HCT116 (cell line): Measurements from ENCODE around the gene EGFLAM. TPM values are rescaled to one million over a fixed set of nuclear protein-coding genes. Genes with fewer than 3 reads are reported as not detected.

Experiments used
- ATAC-seq: fragments of 200-7000 bp; cut with Tn5 transposase; 2 replicates; pipeline ENCODE4 v1.9.1; 2020; ENCODE audit warnings: mild to moderate bottlenecking, moderate library complexity
- BruUV-seq: library from RNA; stranded (reverse); fragments of 400-500 nt; replicated peaks from 2 replicates; lab custom pipeline; 2021; lab: Mats Ljungman, UMichigan
- CTCF ChIA-PET: fragments of 300-600 bp; sonication (Branson Sonifier 250); formaldehyde crosslinking; loops from one replicate; lab custom pipeline; 2021; ENCODE audit warnings: antibody characterized with exemption; lab: Charles Lee
- POLR2A ChIA-PET: fragments of 300-600, 350-600 bp; sonication (Branson Sonifier 250); formaldehyde crosslinking; loops from one replicate; lab custom pipeline; 2021; ENCODE audit warnings: antibody characterized with exemption; lab: Charles Lee
- RAD21 ChIA-PET, 2 experiments: fragments of 300-600 bp; sonication (Branson Sonifier 250); formaldehyde crosslinking; loops; one replicate each; lab custom pipeline; 2023; ENCODE audit warnings: low total read pairs in 2 of 2; ENCODE audit not compliant: uncharacterized antibody in 2 of 2, unreplicated experiment in 2 of 2, low non-redundant PET in 1 of 2; lab: Charles Lee
- DNase-seq: peaks from one replicate; pipeline ENCODE4 v3.0.0-alpha.2; 2010; ENCODE audit warnings: low read depth, low spot score
- H2AFZ ChIP-seq: fragments of 200-600 bp; shearing (Covaris generic), sonication (generic); 2 replicates; pipeline ENCODE4 v1.6.1; 2017; ENCODE audit warnings: low read depth, mixed run types, mixed read lengths, antibody characterized with exemption, low read length; ENCODE audit not compliant: poor library complexity, severe bottlenecking
- H3K27ac ChIP-seq: 2 replicates; pipeline ENCODE4 v1.5.1; 2012; ENCODE audit warnings: low read depth, low read length
- H3K27me3 ChIP-seq: fragments of 200-600 bp; sonication (generic); 2 replicates; pipeline ENCODE4 v1.6.1; 2016; ENCODE audit warnings: mixed run types, low read length, mixed read lengths; ENCODE audit not compliant: insufficient read depth
- H3K36me3 ChIP-seq, 2 experiments: fragments of 200-500 bp in 1 of 2; fragments of 200-600 bp in 1 of 2; sonication (Bioruptor generic) in 1 of 2; sonication (generic) in 1 of 2; 2 replicates each; pipeline versions ENCODE4 v1.5.1 to v1.6.1; 2014 to 2016; ENCODE audit warnings: low read length in 2 of 2, inconsistent platforms in 1 of 2, mixed read lengths in 1 of 2, mixed run types in 1 of 2; ENCODE audit not compliant: insufficient read depth in 2 of 2, control insufficient read depth in 1 of 2
- H3K4me1 ChIP-seq, 2 experiments: fragments of 200-600 bp in 1 of 2; sonication (generic) in 1 of 2; 2 replicates each; pipeline versions ENCODE4 v1.5.1 to v1.6.1; 2012 to 2017; ENCODE audit warnings: low read length in 2 of 2, inconsistent platforms in 1 of 2, mild to moderate bottlenecking in 1 of 2, mixed read lengths in 1 of 2, mixed run types in 1 of 2, moderate library complexity in 1 of 2; ENCODE audit not compliant: insufficient read depth in 2 of 2, control insufficient read depth in 1 of 2
- H3K4me2 ChIP-seq: fragments of 200-600 bp; sonication (generic); 2 replicates; pipeline ENCODE4 v1.6.1; 2017; ENCODE audit warnings: mixed run types, low read length, mixed read lengths
- H3K4me3 ChIP-seq, 2 experiments: fragments of 200-600 bp in 1 of 2; sonication (generic) in 1 of 2; replicated peaks in 1 of 2; 2 replicates each; pipeline ENCODE4 v1.5.1; 2011 to 2016; ENCODE audit warnings: low read length in 2 of 2, control low read depth in 1 of 2, low read depth in 1 of 2, mild to moderate bottlenecking in 1 of 2, mixed read lengths in 1 of 2, mixed run types in 1 of 2
- H3K79me2 ChIP-seq: fragments of 200-600 bp; sonication (generic); 2 replicates; pipeline ENCODE4 v1.6.1; 2017; ENCODE audit warnings: mild to moderate bottlenecking, mixed run types, low read length, moderate library complexity, mixed read lengths; ENCODE audit not compliant: insufficient read depth
- H3K9ac ChIP-seq: fragments of 200-600 bp; sonication (generic); 2 replicates; pipeline ENCODE4 v1.6.1; 2016; ENCODE audit warnings: low read length, mixed read lengths
- H3K9me2 ChIP-seq: fragments of 200-600 bp; sonication (generic), shearing (Covaris generic); 2 replicates; pipeline ENCODE4 v1.6.1; 2017; ENCODE audit warnings: mixed run types, mild to moderate bottlenecking, moderate library complexity; ENCODE audit not compliant: insufficient read depth
- H3K9me3 ChIP-seq, 2 experiments: fragments of 200-500 bp in 1 of 2; fragments of 200-600 bp in 1 of 2; sonication (Bioruptor generic) in 1 of 2; sonication (generic) in 1 of 2; 2 replicates each; pipeline ENCODE4 v1.6.1; 2014 to 2017; ENCODE audit warnings: low read length in 2 of 2, mixed read lengths in 2 of 2, inconsistent platforms in 1 of 2, low read depth in 1 of 2, mild to moderate bottlenecking in 1 of 2, mixed run types in 1 of 2, moderate library complexity in 1 of 2; ENCODE audit not compliant: control insufficient read depth in 1 of 2, insufficient read depth in 1 of 2
- H4K20me1 ChIP-seq: fragments of 200-600 bp; sonication (generic), shearing (Covaris generic); 2 replicates; pipeline ENCODE4 v1.6.1; 2017; ENCODE audit warnings: mixed run types, mild to moderate bottlenecking, moderate library complexity; ENCODE audit not compliant: insufficient read depth
- ATF3 ChIP-seq: IDR thresholded peaks from 2 replicates; pipeline ENCODE4 v1.6.1; 2012
- CBX3 ChIP-seq: IDR thresholded peaks from 2 replicates; pipeline ENCODE4 v1.6.1; 2012; ENCODE audit warnings: low read depth
- CTCF ChIP-seq, 3 experiments: fragments of 200-600 bp in 1 of 3; sonication (generic) in 1 of 3; IDR thresholded peaks in 2 of 3; conservative IDR thresholded peaks in 1 of 3; 2 replicates each; pipeline ENCODE4 v1.5.1; 2012 to 2017; ENCODE audit warnings: low read depth in 2 of 3, low read length in 2 of 3, antibody characterized with exemption in 1 of 3, borderline replicate concordance in 1 of 3, control low read depth in 1 of 3, mild to moderate bottlenecking in 1 of 3, mixed read lengths in 1 of 3, mixed run types in 1 of 3, moderate library complexity in 1 of 3; ENCODE audit not compliant: insufficient read depth in 1 of 3
- EGR1 ChIP-seq: IDR thresholded peaks from 2 replicates; pipeline ENCODE4 v1.6.1; 2012; ENCODE audit warnings: low read depth
- ELF1 ChIP-seq: IDR thresholded peaks from 2 replicates; pipeline ENCODE4 v1.6.1; 2012; ENCODE audit warnings: low read depth, borderline replicate concordance
- EZH2phosphoT487 ChIP-seq: fragments of 200-600 bp; IDR thresholded peaks from 2 replicates; pipeline ENCODE4 v1.6.1; 2018; ENCODE audit warnings: antibody characterized with exemption, borderline replicate concordance
- FOSL1 ChIP-seq: IDR thresholded peaks from 2 replicates; pipeline ENCODE4 v1.6.1; 2012; ENCODE audit warnings: low read depth
- JUND ChIP-seq: IDR thresholded peaks from 2 replicates; pipeline ENCODE4 v1.6.1; 2012
- MAX ChIP-seq: IDR thresholded peaks from 2 replicates; pipeline ENCODE4 v1.6.1; 2012
- POLR2AphosphoS5 ChIP-seq: IDR thresholded peaks from 2 replicates; pipeline ENCODE4 v1.6.1; 2011; ENCODE audit warnings: mild to moderate bottlenecking, low read depth, low read length, moderate library complexity
- SIN3A ChIP-seq: IDR thresholded peaks from 2 replicates; pipeline ENCODE4 v1.6.1; 2012; ENCODE audit warnings: low read depth
- SRF ChIP-seq: IDR thresholded peaks from 2 replicates; pipeline ENCODE4 v1.6.1; 2012; ENCODE audit warnings: low read depth
- TCF7L2 ChIP-seq: IDR thresholded peaks from 2 replicates; pipeline ENCODE4 v1.7.0; 2011; ENCODE audit warnings: borderline replicate concordance, inconsistent platforms; ENCODE audit not compliant: insufficient read depth, insufficient read length; ENCODE audit errors: extremely low read depth
- YY1 ChIP-seq: IDR thresholded peaks from 2 replicates; pipeline ENCODE4 v1.6.1; 2011; ENCODE audit warnings: low read length, low read depth, moderate library complexity, mild to moderate bottlenecking; ENCODE audit not compliant: insufficient replicate concordance; ENCODE audit errors: extremely low read depth
- ZBTB33 ChIP-seq: IDR thresholded peaks from 2 replicates; pipeline ENCODE4 v1.6.1; 2011; ENCODE audit warnings: mild to moderate bottlenecking, low read length, moderate library complexity; ENCODE audit not compliant: insufficient replicate concordance; ENCODE audit errors: extremely low read depth
- ZFX ChIP-seq: fragments of 450-650 bp; IDR thresholded peaks from 2 replicates; pipeline ENCODE4 v1.6.1; 2017
- ZNF274 ChIP-seq: fragments of 200-500 bp; sonication (Bioruptor generic); IDR thresholded peaks from 2 replicates; pipeline ENCODE4 v1.6.1; 2014; ENCODE audit warnings: mild to moderate bottlenecking, low read depth, low read length, inconsistent platforms
- intact Hi-C: fragments of 100-400 bp; cut with micrococcal nuclease; formaldehyde crosslinking; loops from 2 replicates; pipeline ENCODE4 v1.10.0; 2022
- total RNA-seq: library from RNA; stranded (reverse); gene quantifications from one replicate; pipeline ENCODE4 v1.2.1, GENCODE V29; 2021; ENCODE audit not compliant: unreplicated experiment

Gene EGFLAM
- total RNA-seq, 1 experiment from 2014 or later: not detected

- no peaks in the 10 kb centered on the region for H3K79me2 ChIP-seq
- no peak overlapping the region for H3K27ac ChIP-seq
- H3K9ac ChIP-seq: no peak overlapping the region
- H3K4me3 ChIP-seq: no peak overlapping the region
- no peak for TF ChIP-seq YY1
- no peak for TF ChIP-seq CTCF (IDR thresholded peaks at IDR 0.05 in 2 of 3, conservative IDR thresholded peaks at IDR 0.05 in 1 of 3; ENCODE audit: borderline replicate concordance in 1 of 3, insufficient read depth in 1 of 3, low read depth in 2 of 3, low read length in 2 of 3)
- no peak for TF ChIP-seq MAX
- TF ChIP-seq ATF3: no peak
- TF ChIP-seq FOSL1: no peak
- TF ChIP-seq ZFX: no peak
- no peak for TF ChIP-seq SIN3A
- TF ChIP-seq POLR2AphosphoS5: no peak
- no peak for TF ChIP-seq EZH2phosphoT487
- TF ChIP-seq ZBTB33: no peak
- no peak for TF ChIP-seq JUND
- TF ChIP-seq CBX3: no peak
- TF ChIP-seq TCF7L2: no peak
- no peak for TF ChIP-seq EGR1
- TF ChIP-seq SRF: no peak
- no peak for TF ChIP-seq ZNF274
- TF ChIP-seq ELF1: no peak
- H3K9me2 ChIP-seq: no peaks in the 10 kb centered on the region
- intact Hi-C loops: no loop called here
- 0 out of 2 replicates have a peak, but pooled peaks cover 4% of the 10 kb centered on the region for H3K27me3 ChIP-seq
- no peaks in the 10 kb centered on the region for H3K4me1 ChIP-seq
- H2AFZ ChIP-seq: no peak overlapping the region
- DNase-seq (no peak), ATAC-seq (no peak)
- CTCF ChIA-PET: no interaction called here
- no peaks in the 10 kb centered on the region for H4K20me1 ChIP-seq
- RAD21 ChIA-PET: no interaction called here
- H3K4me2 ChIP-seq: no peak overlapping the region
- POLR2A ChIA-PET: no interaction called here
- no peaks in the 10 kb centered on the region for H3K9me3 ChIP-seq
- no peaks in the 10 kb centered on the region for H3K36me3 ChIP-seq
- BruUV-seq: no TSS peak
Observed at GRCh38 chr5:38370358-38371100, 112.2 kb downstream of the EGFLAM start.
